WI38 (cell line): ENCODE results near the gene SLC2A5.

Experiments
- H3K4me3 ChIP-seq: 2 replicates; pipeline ENCODE4 v1.5.1; 2011; ENCODE audit warnings: low read depth, mild to moderate bottlenecking, control low read depth, low read length
- TF ChIP-seq, protein P1 (sequence below): IDR thresholded peaks from 2 replicates; pipeline ENCODE4 v1.5.1; 2012; ENCODE audit warnings: low read depth, mild to moderate bottlenecking, control low read depth, low read length

The SLC2A5 gene

DNA sequence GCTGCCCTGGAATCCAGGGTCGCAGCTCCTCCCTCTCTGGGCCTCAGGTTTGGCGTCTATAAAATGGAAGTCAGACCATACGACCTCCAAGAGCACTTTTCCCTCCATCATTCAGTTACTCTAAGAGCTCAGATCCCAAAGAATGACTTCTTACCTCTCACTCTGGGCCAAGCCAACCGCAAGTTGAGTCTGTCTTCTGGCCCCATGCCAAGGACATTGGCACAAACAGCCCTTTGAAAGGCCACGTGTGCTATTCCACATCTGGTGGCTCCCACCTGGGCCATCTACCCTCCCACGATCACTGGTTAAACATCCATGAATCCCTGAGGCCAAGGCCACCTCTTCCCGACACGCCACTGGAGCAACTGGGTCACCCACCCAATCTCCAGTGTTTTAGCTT is 55.6 kb downstream of the SLC2A5 start:
- TF ChIP-seq, protein P1, sequence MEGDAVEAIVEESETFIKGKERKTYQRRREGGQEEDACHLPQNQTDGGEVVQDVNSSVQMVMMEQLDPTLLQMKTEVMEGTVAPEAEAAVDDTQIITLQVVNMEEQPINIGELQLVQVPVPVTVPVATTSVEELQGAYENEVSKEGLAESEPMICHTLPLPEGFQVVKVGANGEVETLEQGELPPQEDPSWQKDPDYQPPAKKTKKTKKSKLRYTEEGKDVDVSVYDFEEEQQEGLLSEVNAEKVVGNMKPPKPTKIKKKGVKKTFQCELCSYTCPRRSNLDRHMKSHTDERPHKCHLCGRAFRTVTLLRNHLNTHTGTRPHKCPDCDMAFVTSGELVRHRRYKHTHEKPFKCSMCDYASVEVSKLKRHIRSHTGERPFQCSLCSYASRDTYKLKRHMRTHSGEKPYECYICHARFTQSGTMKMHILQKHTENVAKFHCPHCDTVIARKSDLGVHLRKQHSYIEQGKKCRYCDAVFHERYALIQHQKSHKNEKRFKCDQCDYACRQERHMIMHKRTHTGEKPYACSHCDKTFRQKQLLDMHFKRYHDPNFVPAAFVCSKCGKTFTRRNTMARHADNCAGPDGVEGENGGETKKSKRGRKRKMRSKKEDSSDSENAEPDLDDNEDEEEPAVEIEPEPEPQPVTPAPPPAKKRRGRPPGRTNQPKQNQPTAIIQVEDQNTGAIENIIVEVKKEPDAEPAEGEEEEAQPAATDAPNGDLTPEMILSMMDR: no peak
- H3K4me3 ChIP-seq: no peak overlapping the region

DNA sequence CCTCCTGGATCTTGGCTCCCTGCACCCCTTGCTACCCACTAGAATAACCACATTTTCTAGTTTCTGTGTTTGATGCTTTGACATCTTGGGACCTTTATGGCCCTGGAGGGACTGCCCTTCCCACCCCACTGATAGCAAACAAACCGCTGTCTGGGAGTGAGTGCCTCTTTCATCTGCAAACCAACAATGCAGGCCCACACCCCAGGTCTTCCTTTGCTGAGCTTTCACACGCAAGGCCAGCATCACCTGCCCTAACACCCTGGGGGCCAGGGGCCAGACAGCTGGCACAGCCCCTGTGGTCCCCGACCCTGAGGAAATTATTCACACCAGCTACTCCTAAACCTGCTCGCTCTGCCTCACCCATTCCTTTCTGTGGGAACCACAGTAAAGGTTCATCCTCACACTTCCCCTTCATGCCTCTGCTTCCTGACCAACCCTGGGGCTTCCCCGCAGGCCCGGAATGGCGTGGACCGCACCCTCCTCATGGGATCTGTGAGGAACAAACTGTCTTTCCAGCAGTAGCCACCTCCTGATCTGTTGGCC is 58.6 kb downstream of the SLC2A5 start:
- H3K4me3 ChIP-seq: no peak overlapping the region
- TF ChIP-seq, protein P1: no peak

DNA sequence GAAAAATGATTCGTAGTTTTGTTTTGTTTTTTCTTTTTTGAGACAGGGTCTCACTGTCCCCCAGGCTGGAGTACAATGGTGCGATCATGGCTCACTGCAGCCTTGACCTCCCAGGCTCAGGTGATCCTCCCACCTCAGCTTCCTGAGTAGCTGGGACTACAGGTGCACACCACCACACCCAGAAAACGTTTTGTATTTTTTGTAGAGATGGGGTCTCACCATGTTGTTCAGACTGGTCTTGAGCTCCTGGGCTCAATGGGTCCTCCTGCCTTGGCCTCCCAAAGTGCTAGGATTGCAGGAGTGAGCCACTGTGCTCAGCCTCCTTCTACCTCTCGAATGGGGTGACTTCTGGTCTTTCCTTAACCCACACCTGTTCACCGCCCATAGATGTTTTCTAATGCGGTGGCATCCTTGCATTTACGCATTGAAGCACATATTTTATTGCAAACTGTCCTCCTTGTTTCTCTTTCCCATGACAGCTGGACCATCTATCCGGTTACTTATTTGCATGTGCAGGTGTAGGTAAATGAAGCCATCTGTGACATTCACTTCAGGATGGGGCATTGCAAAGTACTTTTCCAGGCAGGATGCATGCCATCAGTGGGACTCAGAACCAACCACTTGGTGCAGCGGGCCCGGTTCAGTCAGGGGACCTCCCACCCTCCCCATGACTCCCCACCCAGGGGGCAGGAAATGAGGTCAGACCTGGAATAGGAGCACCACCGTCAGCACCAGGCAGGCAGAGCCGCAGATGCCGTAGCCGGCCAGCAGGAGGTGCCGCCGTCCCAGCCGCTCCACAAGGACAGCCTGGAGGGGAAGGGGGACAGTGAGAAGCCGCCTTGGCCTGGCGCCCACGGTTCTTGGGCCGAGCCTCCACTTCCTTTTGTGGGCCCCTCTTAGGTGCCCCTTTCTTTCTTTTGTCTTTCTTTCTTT is 59.7 kb downstream of the SLC2A5 start:
- TF ChIP-seq, protein P1: peak; percentile 62
- H3K4me3 ChIP-seq: no peak overlapping the region

DNA sequence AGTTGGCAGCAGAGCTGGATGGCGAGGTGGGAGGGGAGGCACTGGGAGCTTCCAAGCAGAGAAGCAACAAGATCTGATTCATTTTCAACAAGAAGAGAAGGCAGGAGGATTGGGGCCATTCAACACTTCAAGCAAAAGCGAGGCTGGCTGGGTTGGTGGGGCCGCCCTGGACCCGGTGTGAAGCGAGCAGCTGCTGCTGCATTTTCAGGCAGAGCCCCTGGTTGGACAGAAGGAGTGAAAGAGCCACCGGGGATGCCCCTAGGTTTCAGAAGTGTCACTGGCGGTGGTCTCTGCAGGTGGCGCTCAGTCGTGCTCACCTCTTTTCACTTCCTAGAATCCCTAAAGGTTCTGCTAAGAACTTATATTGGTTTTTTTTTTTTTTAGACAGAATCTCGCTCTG is 61.2 kb downstream of the SLC2A5 start:
- TF ChIP-seq, protein P1: no peak
- no peak overlapping the region for H3K4me3 ChIP-seq

DNA sequence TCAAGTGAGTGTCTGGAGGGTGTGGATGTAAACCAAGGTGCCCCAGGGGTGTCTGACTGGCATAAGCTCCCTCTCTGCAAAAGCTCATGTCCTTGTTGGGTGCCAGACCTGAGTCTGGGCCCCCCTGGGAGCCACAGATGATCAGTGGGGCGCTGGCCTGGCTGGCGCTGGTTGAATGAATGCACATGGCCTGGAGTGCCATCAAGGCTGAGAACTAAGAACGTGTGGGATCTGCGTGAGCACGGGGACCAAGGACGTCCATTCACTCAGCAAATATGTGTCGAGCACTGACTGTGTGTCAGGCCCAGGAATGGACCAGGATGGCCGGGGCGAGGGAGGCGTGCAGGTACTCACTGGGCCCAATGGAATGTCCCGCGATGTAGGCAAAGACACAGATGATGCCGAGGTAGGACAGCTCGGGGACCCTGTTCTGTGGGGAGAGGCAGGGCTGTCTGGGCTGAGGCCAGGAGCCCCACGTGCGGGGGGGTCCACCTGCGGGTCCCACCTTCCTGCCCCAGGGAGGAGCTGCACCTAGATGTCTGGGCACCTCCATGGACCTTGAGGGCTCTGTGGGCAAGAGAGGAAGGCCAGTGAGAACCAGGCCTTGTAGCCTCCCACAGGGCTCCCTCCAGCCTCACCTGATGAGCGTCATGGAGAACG is 62.3 kb downstream of the SLC2A5 start:
- H3K4me3 ChIP-seq: no peak overlapping the region
- TF ChIP-seq, protein P1: no peak

DNA sequence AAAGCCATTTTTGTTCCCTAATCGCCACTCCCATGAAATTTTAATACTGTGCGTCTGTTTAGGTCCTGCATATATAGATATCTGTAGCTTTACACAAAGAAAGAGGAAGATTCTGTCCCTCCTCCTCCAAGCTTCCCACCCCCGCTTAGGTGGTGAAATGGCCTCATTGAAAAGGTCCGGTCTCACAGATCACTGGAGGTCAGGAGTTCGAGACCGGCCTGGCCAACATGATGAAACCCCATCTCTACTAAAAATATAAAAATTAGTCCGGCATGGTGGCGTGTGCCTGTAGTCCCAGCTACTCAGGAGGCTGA is 64.1 kb downstream of the SLC2A5 start:
- TF ChIP-seq, protein P1: no peak
- no peak overlapping the region for H3K4me3 ChIP-seq
